ENCODE results near the gene KEAP1.

Gene KEAP1

DNA sequence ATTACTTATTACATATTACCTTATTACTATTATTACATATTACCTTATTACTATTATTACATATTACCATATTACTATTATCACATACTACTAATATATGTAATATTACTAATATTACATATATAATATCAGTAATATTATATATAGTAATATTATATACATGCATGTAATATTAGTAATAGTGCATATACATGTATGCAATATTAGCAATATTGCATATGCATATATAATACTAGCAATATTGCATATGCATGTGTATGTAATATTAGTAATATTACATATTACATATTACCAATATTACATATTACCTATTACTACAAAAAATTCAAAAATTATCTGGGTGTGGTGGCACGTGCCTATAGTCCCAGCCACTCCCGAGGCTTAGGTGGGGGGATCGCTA is 60.5 kb downstream of the KEAP1 start:
- DNase-seq: no peak

DNA sequence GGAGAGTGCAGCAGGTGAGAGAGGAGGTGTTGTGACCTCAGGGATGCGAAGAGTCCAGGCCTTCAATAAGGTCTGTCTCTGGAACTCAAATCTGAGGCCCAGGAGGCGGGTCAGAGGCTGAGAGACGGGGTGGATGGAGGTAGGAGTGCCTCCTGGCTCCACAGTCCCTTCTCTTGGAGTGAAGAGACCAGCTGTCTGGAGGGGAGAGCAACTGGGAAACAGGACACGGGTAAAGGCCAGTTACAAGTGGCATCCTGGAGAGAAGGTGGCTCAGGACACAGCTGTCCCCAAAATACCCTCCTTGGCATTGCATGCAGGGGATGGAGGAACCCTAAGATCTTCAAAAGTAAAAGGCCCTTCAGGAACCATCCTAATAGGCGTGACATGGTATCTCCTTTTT is 63.6 kb downstream of the KEAP1 start:
- no peak for DNase-seq

Measured in NCI-H2081 (cell line).